GM23338 (cell line): ENCODE data around the gene TSPOAP1. TPM values are rescaled to one million over a fixed set of nuclear protein-coding genes. Genes with fewer than 3 reads are reported as not detected.

Source experiments
- ATAC-seq: fragments of 200-7000 bp; cut with Tn5 transposase; 3 replicates; pipeline ENCODE4 v1.9.1; 2020
- DNase-seq: peaks from one replicate; pipeline ENCODE4 v3.0.0-alpha.2; 2015; ENCODE audit warnings: low spot score
- H2AFZ ChIP-seq: fragments of 200-600 bp; sonication (generic); 2 replicates; pipeline ENCODE4 v1.8.0; 2016; ENCODE audit warnings: antibody characterized with exemption, mild to moderate bottlenecking, moderate library complexity
- H3F3A ChIP-seq: fragments of 200-600 bp; sonication (generic); replicated peaks from 2 replicates; pipeline ENCODE4 v1.8.0; 2017; ENCODE audit warnings: antibody characterized with exemption, mixed run types, low read depth
- H3K27ac ChIP-seq: fragments of 200-600 bp; sonication (generic); 2 replicates; pipeline ENCODE4 v1.6.1; 2016; ENCODE audit warnings: low read depth
- H3K27me3 ChIP-seq: fragments of 200-600 bp; sonication (generic); 2 replicates; pipeline ENCODE4 v1.8.0; 2016; ENCODE audit warnings: mild to moderate bottlenecking, mixed run types, moderate library complexity; ENCODE audit not compliant: insufficient read depth
- H3K36me3 ChIP-seq: fragments of 200-600 bp; sonication (generic); 2 replicates; pipeline ENCODE4 v1.8.0; 2016; ENCODE audit warnings: mild to moderate bottlenecking; ENCODE audit not compliant: insufficient read depth
- H3K4me1 ChIP-seq: fragments of 200-600 bp; sonication (generic); 2 replicates; pipeline ENCODE4 v1.8.0; 2016; ENCODE audit warnings: mild to moderate bottlenecking, moderate library complexity; ENCODE audit not compliant: insufficient read depth
- H3K4me2 ChIP-seq: fragments of 200-600 bp; sonication (generic); 2 replicates; pipeline ENCODE4 v1.7.1; 2017; ENCODE audit warnings: mixed run types
- H3K4me3 ChIP-seq: fragments of 200-600 bp; sonication (generic); 2 replicates; pipeline ENCODE4 v1.6.1; 2016; ENCODE audit warnings: mixed run types
- H3K79me2 ChIP-seq: fragments of 200-600 bp; sonication (generic); replicated peaks from 2 replicates; pipeline ENCODE4 v1.8.0; 2017; ENCODE audit warnings: mild to moderate bottlenecking; ENCODE audit not compliant: insufficient read depth
- H3K9me2 ChIP-seq: fragments of 200-600 bp; sonication (generic); 2 replicates; pipeline ENCODE4 v1.8.0; 2017; ENCODE audit not compliant: insufficient read depth
- H4K20me1 ChIP-seq: fragments of 200-600 bp; sonication (generic); replicated peaks from 2 replicates; pipeline ENCODE4 v1.8.0; 2017; ENCODE audit warnings: mild to moderate bottlenecking; ENCODE audit not compliant: insufficient read depth
- H3K27ac Mint-ChIP-seq: 2 replicates; pipeline ENCODE4 v1.8.0; 2020; ENCODE audit warnings: inconsistent platforms, mild to moderate bottlenecking, moderate library complexity, mixed read lengths
- H3K27me3 Mint-ChIP-seq: 3 replicates; pipeline ENCODE4 v1.8.0; 2022; ENCODE audit warnings: low read depth, mild to moderate bottlenecking, moderate library complexity, mixed read lengths, inconsistent platforms; ENCODE audit not compliant: insufficient read depth, poor library complexity
- H3K36me3 Mint-ChIP-seq: 3 replicates; pipeline ENCODE4 v1.8.0; 2021; ENCODE audit warnings: low read depth, mild to moderate bottlenecking, inconsistent platforms, moderate library complexity, mixed read lengths
- H3K4me1 Mint-ChIP-seq: 3 replicates; pipeline ENCODE4 v1.8.0; 2020; ENCODE audit warnings: mild to moderate bottlenecking, inconsistent platforms, mixed read lengths
- H3K4me3 Mint-ChIP-seq: 3 replicates; pipeline ENCODE4 v1.8.0; 2021; ENCODE audit warnings: moderate library complexity, mild to moderate bottlenecking, inconsistent platforms, mixed read lengths
- H3K9me3 Mint-ChIP-seq: 3 replicates; pipeline ENCODE4 v1.8.0; 2020; ENCODE audit warnings: moderate library complexity, mild to moderate bottlenecking, inconsistent platforms, mixed read lengths
- CREB1 ChIP-seq: fragments of 250-450 bp; sonication (Bioruptor Pico); IDR thresholded peaks from 2 replicates; pipeline ENCODE4 v1.5.0; 2020; ENCODE audit warnings: low read depth, mild to moderate bottlenecking, moderate library complexity
- CTCF ChIP-seq, 2 experiments: fragments of 200-600 bp in 1 of 2; sonication (generic) in 1 of 2; conservative IDR thresholded peaks; 2 replicates each; pipeline versions ENCODE4 v1.5.1 to v1.6.1; 2016 to 2017; ENCODE audit warnings: antibody characterized with exemption in 2 of 2, low read depth in 2 of 2, mild to moderate bottlenecking in 2 of 2, moderate library complexity in 1 of 2
- EZH2 ChIP-seq: fragments of 200-600 bp; sonication (generic); IDR thresholded peaks from one replicate; pipeline ENCODE4 v1.8.0; 2017; ENCODE audit warnings: antibody characterized with exemption, mild to moderate bottlenecking, low read depth; ENCODE audit not compliant: unreplicated experiment
- JUNB ChIP-seq: IDR thresholded peaks from one replicate; pipeline ENCODE4 v1.6.1; 2016; ENCODE audit warnings: antibody characterized with exemption; ENCODE audit not compliant: unreplicated experiment
- POLR2AphosphoS5 ChIP-seq: IDR thresholded peaks from 2 replicates; pipeline ENCODE4 v1.6.1; 2016; ENCODE audit warnings: antibody characterized with exemption, low read depth
- ZNF462 ChIP-seq: fragments of 250-450 bp; sonication (Bioruptor Pico); IDR thresholded peaks from 2 replicates; pipeline ENCODE4 v1.5.0; 2020; ENCODE audit warnings: mild to moderate bottlenecking, moderate library complexity
- polyA plus RNA-seq: library from polyadenylated mRNA; unstranded; fragments of >200 nt; fragmentation: Nextera tagmentation; extraction: Ambion mirVana; gene quantifications from 2 replicates; pipeline ENCODE4 v1.2.1, GENCODE V29; 2016
- total RNA-seq: library from RNA; depleted of rRNA; stranded (reverse); fragments of >200 nt; shearing (Covaris generic); gene quantifications from 2 replicates; pipeline ENCODE4 v1.2.3, GENCODE V29; 2014

TSPOAP1 gene
- total and polyA plus RNA-seq, 2 experiments from 2014 or later, result 7.3 to 11.8 TPM

- TF ChIP-seq ZNF462 (CRISPR knock-in tag) (no peak), CREB1 (CRISPR knock-in tag) (no peak), CTCF (conservative IDR thresholded peaks at IDR 0.05; ENCODE audit: low read depth in 2 of 2) (no peak)
These were observed 24.8 kb upstream of the TSPOAP1 start (continued) for GRCh38 chr17:58353389-58353825.

- peak overlapping the region; percentile 94 for H3K27ac ChIP-seq
- ATAC-seq (peak; percentile 62), DNase-seq (peak; percentile 83)
- H2AFZ ChIP-seq, result peak overlapping the region; percentile 60
- peak overlapping the region; percentile 92 for H3K4me2 ChIP-seq
- H3K4me3 ChIP-seq, result peak overlapping the region; percentile 100
- H3K36me3 ChIP-seq, result peaks cover 16% of the 10 kb centered on the region
- H4K20me1 ChIP-seq, result 0 out of 2 replicates have a peak, but pooled peaks cover 5% of the 10 kb centered on the region
- peak overlapping the region; percentile 100 for H3K4me3 Mint-ChIP-seq
- peaks cover 16% of the 10 kb centered on the region for H3K79me2 ChIP-seq
- peaks cover 10% of the 10 kb centered on the region for H3K27me3 Mint-ChIP-seq
- 0 out of 2 replicates have a peak, but pooled peaks cover 4% of the 10 kb centered on the region for H3F3A ChIP-seq
- peak overlapping the region; percentile 79 for H3K27ac Mint-ChIP-seq
- no peaks in the 10 kb centered on the region for H3K27me3 ChIP-seq
- H3K9me2 ChIP-seq, result no peaks in the 10 kb centered on the region
- H3K36me3 Mint-ChIP-seq, result peaks cover 30% of the 10 kb centered on the region
- H3K4me1 ChIP-seq, result peaks cover 11% of the 10 kb centered on the region
- H3K9me3 Mint-ChIP-seq, result no peaks in the 10 kb centered on the region
- peaks cover 10% of the 10 kb centered on the region for H3K4me1 Mint-ChIP-seq
- TF ChIP-seq EZH2, result peak; percentile 33
- no peak for TF ChIP-seq JUNB
- TF ChIP-seq CREB1 (CRISPR knock-in tag), result no peak
- no peak for TF ChIP-seq POLR2AphosphoS5
These were observed 24.2 kb upstream of the TSPOAP1 start for GRCh38 chr17:58352596-58353388.
